Neuronal stem cell (in vitro differentiated cells): ENCODE data around the gene WDR20.
A peak's percentile ranks its signal among the peaks of the same experiment; 100 is the strongest.

Experiments used
- DNase-seq: peaks from one replicate; pipeline ENCODE4 v3.0.0-alpha.2; 2013; ENCODE audit warnings: low spot score
- H2AFZ ChIP-seq: one replicate; pipeline ENCODE4 v1.6.1; 2013; ENCODE audit warnings: mild to moderate bottlenecking, low read length, inconsistent platforms
- H2AK5ac ChIP-seq: 2 replicates; pipeline ENCODE4 v1.6.1; 2013; ENCODE audit warnings: low read depth, mild to moderate bottlenecking, inconsistent platforms, low read length, moderate library complexity, mixed read lengths
- H2BK120ac ChIP-seq: 2 replicates; pipeline ENCODE4 v1.6.1; 2013; ENCODE audit warnings: low read depth, mild to moderate bottlenecking, inconsistent platforms, low read length, moderate library complexity, mixed read lengths
- H2BK12ac ChIP-seq: one replicate; pipeline ENCODE4 v1.6.1; 2013; ENCODE audit warnings: low read length, inconsistent platforms
- H2BK15ac ChIP-seq: 2 replicates; pipeline ENCODE4 v1.6.1; 2013; ENCODE audit warnings: mild to moderate bottlenecking, low read length, inconsistent platforms, mixed read lengths
- H2BK5ac ChIP-seq: one replicate; pipeline ENCODE4 v1.6.1; 2013; ENCODE audit warnings: inconsistent platforms, mild to moderate bottlenecking, low read length, moderate library complexity
- H3K14ac ChIP-seq: one replicate; pipeline ENCODE4 v1.6.1; 2013; ENCODE audit warnings: low read length, inconsistent platforms
- H3K18ac ChIP-seq: 2 replicates; pipeline ENCODE4 v1.6.1; 2013; ENCODE audit warnings: low read length, inconsistent platforms
- H3K23ac ChIP-seq: 2 replicates; pipeline ENCODE4 v1.6.1; 2013; ENCODE audit warnings: low read depth, mild to moderate bottlenecking, mixed read lengths, low read length, inconsistent platforms; ENCODE audit not compliant: poor library complexity
- H3K27ac ChIP-seq: replicated peaks from 3 replicates; pipeline ENCODE4 v1.5.1; 2013; ENCODE audit warnings: low read length, inconsistent platforms
- H3K27me3 ChIP-seq, 3 experiments: 2 replicates each; pipeline ENCODE4 v1.6.1; 2013; ENCODE audit warnings: low read length in 3 of 3, mild to moderate bottlenecking in 2 of 3, inconsistent platforms in 1 of 3, low read depth in 1 of 3, mixed read lengths in 1 of 3, moderate library complexity in 1 of 3; ENCODE audit not compliant: control insufficient read depth in 3 of 3, insufficient read depth in 3 of 3
- H3K36me3 ChIP-seq, 2 donors: replicated peaks in 1 of 2; 2 replicates each; pipeline ENCODE4 v1.6.1; 2013; ENCODE audit warnings: low read length in 2 of 2; ENCODE audit not compliant: control insufficient read depth in 2 of 2, insufficient read depth in 2 of 2
- H3K4ac ChIP-seq: 2 replicates; pipeline ENCODE4 v1.6.1; 2013; ENCODE audit warnings: inconsistent platforms, mild to moderate bottlenecking, low read length, moderate library complexity
- H3K4me1 ChIP-seq, 2 donors: 1 replicate in 1 of 2; 2 replicates in 1 of 2; pipeline ENCODE4 v1.6.1; 2013; ENCODE audit warnings: low read length in 2 of 2, low read depth in 1 of 2; ENCODE audit not compliant: control insufficient read depth in 2 of 2, insufficient read depth in 1 of 2
- H3K4me2 ChIP-seq: one replicate; pipeline ENCODE4 v1.6.1; 2013; ENCODE audit warnings: mild to moderate bottlenecking, low read length, inconsistent platforms; ENCODE audit not compliant: insufficient read depth, poor library complexity, severe bottlenecking
- H3K4me3 ChIP-seq, 2 donors: 2 replicates each; pipeline ENCODE4 v1.5.1; 2013; ENCODE audit warnings: low read length in 2 of 2, mild to moderate bottlenecking in 2 of 2, inconsistent platforms in 1 of 2, moderate library complexity in 1 of 2
- H3K79me1 ChIP-seq: one replicate; pipeline ENCODE4 v1.6.1; 2013; ENCODE audit warnings: low read depth, mild to moderate bottlenecking, inconsistent platforms, low read length, moderate library complexity
- H3K9ac ChIP-seq: one replicate; pipeline ENCODE4 v1.6.1; 2013; ENCODE audit warnings: mild to moderate bottlenecking, low read depth, low read length, inconsistent platforms; ENCODE audit not compliant: poor library complexity
- H3K9me3 ChIP-seq, 2 donors: replicated peaks in 1 of 2; 2 replicates each; pipeline versions ENCODE3 to v1.6.1; 2013; ENCODE audit warnings: low read length in 2 of 2, mild to moderate bottlenecking in 2 of 2, inconsistent platforms in 1 of 2, low read depth in 1 of 2, mixed read lengths in 1 of 2, moderate library complexity in 1 of 2; ENCODE audit not compliant: control insufficient read depth in 2 of 2, insufficient read depth in 1 of 2
- H4K8ac ChIP-seq: one replicate; pipeline ENCODE4 v1.6.1; 2013; ENCODE audit warnings: low read depth, mild to moderate bottlenecking, inconsistent platforms, low read length, moderate library complexity
- H4K91ac ChIP-seq: one replicate; pipeline ENCODE4 v1.6.1; 2013; ENCODE audit warnings: low read length, low read depth, mild to moderate bottlenecking, inconsistent platforms; ENCODE audit not compliant: poor library complexity
- WGBS, 2 donors: extraction: QIAGEN DNeasy Blood & Tissue Kit; methylation state at CpG; one replicate each; pipeline ENCODE4 v1.1.7; 2013; ENCODE audit warnings: missing lambda C conversion rate in 2 of 2, mixed read lengths in 1 of 2; ENCODE audit not compliant: insufficient read length in 2 of 2, insufficient replicate concordance in 1 of 2; ENCODE audit errors: extremely low coverage in 2 of 2; 5-methylcytosine and 5-hydroxymethylcytosine counted together

Gene WDR20

DNA sequence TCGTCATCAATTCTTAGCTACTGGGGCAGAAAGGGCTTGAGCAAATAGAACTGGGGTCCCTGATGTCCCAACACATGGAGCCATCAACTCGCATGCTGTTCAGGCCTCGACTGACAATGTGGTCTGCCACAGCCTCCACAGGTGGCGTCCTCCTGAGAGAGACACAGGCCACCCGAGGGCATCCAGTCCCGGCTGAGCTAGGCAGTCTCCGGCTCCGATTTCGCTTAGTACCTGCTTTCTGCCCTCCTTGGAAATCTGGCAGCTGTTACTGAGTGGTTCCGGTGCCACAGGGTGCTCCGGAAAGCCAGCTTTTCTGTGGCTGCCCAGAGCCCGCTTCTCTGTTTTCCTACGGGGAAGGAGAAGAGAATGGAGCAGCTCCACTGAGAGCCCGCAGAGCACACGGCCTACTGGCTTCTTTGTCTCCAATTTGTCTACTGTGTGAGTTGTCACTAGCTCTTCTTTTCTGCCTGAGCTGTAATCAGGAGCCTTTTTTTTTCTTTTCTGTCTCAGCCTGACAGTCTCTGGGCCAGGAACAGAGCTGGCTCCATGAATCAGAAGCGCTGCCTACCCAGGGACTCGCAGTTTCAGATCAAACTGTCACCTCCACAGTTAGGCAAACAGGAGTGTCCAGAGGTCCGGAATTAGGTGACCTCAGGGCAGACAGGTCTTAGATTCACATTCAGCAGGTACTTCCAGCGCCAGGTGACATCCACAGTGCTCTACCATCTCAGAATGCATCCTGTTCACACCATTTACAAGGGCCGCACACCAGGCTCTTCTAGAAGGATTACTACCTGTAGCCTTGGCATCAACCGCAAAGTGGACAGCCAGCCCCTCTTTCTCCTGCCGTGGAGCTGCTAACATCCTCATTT is 92.0 kb downstream of the WDR20 start:
- no peak overlapping the region for H2AK5ac ChIP-seq
- H3K79me1 ChIP-seq = peaks cover 2% of the 10 kb centered on the region
- H4K8ac ChIP-seq = no peak overlapping the region
- no peak overlapping the region for H3K14ac ChIP-seq
- H2BK12ac ChIP-seq = no peak overlapping the region
- no peak overlapping the region for H2BK120ac ChIP-seq
- H3K9me3 ChIP-seq = no peaks in the 10 kb centered on the region
- WGBS, 2 donors = no CpG with 5 or more reads among the region's 22 CpGs
- no peak overlapping the region for H3K4me3 ChIP-seq
- peaks cover 0 to 4% of the 10 kb centered on the region in 2 donors for H3K36me3 ChIP-seq
- no peak overlapping the region for H3K23ac ChIP-seq
- H2BK5ac ChIP-seq = no peak overlapping the region
- no peak overlapping the region for H2AFZ ChIP-seq
- H3K27me3 ChIP-seq = no peaks in the 10 kb centered on the region
- no peak overlapping the region for H3K4me2 ChIP-seq
- no peak overlapping the region for H3K9ac ChIP-seq
- H2BK15ac ChIP-seq = no peak overlapping the region
- no peak overlapping the region for H3K27ac ChIP-seq
- no peak for DNase-seq
- peak overlapping the region; percentile 14 for H3K4ac ChIP-seq
- H3K4me1 ChIP-seq = peaks cover 0 to 3% of the 10 kb centered on the region in 2 donors
- H3K18ac ChIP-seq = no peak overlapping the region
- H4K91ac ChIP-seq = no peak overlapping the region

DNA sequence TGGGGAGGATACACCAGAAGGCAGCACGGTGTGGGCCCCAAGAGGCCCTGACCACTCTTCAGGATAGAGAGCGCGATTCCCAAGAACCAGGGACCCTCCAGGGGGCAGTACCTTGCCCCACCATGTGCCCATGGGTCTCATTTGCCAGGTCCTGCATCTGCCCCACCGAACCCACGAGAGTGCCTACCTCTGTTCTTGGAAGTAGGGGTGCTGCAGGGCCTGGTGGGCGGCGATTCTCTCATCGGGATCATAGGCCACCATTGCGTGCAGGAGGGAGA is 92.6 kb downstream of the WDR20 start:
- no peak overlapping the region for H3K14ac ChIP-seq
- H3K27me3 ChIP-seq = no peaks in the 10 kb centered on the region
- H3K79me1 ChIP-seq = no peaks in the 10 kb centered on the region
- no peak overlapping the region for H2BK120ac ChIP-seq
- DNase-seq = no peak
- no CpG with 5 or more reads among the region's 9 CpGs for WGBS, 2 donors
- H3K27ac ChIP-seq = no peak overlapping the region
- no peak overlapping the region for H2AFZ ChIP-seq
- H3K9me3 ChIP-seq = no peaks in the 10 kb centered on the region
- H3K18ac ChIP-seq = no peak overlapping the region
- H3K36me3 ChIP-seq = peaks cover 0 to 4% of the 10 kb centered on the region in 2 donors
- H2BK15ac ChIP-seq = no peak overlapping the region
- H3K4me1 ChIP-seq = peaks cover 0 to 3% of the 10 kb centered on the region in 2 donors
- no peak overlapping the region for H2AK5ac ChIP-seq
- no peak overlapping the region for H3K23ac ChIP-seq
- no peak overlapping the region for H4K91ac ChIP-seq
- no peak overlapping the region for H3K4ac ChIP-seq
- H3K4me3 ChIP-seq = no peak overlapping the region
- no peak overlapping the region for H2BK12ac ChIP-seq
- H3K4me2 ChIP-seq = no peak overlapping the region
- no peak overlapping the region for H2BK5ac ChIP-seq
- H3K9ac ChIP-seq = no peak overlapping the region
- H4K8ac ChIP-seq = no peak overlapping the region

DNA sequence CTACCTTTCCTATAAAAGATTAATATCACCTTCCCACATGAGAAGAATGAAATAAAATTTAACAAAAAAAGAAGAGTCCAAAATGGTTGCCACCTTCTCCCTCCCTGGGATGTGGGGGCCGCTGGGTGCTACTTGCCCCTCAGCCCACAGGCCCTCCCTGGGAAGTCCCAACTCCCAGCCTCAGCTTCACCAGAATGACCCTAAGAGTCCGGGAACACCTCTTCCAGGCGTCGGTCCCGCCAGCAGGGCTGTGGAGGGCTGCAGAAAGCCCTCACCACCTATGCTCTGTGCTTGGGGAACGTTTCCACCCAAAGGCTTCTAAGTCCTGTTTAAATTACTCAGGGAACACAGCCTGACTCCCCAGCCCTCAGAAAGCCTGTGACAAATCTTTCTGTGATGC is 93.4 kb downstream of the WDR20 start:
- Histone ChIP-seq H3K18ac (no peak overlapping the region), H3K27me3 (no peaks in the 10 kb centered on the region), H2BK15ac (no peak overlapping the region), H3K14ac (no peak overlapping the region), H4K8ac (no peak overlapping the region), H3K4me2 (no peak overlapping the region), H3K79me1 (no peaks in the 10 kb centered on the region), H4K91ac (no peak overlapping the region), H3K23ac (no peak overlapping the region), H2BK5ac (no peak overlapping the region), H3K27ac (no peak overlapping the region), H2BK120ac (no peak overlapping the region), H3K4ac (no peak overlapping the region), H2AFZ (no peak overlapping the region), H3K36me3 (peaks cover 0 to 4% of the 10 kb centered on the region in 2 donors), H2BK12ac (no peak overlapping the region), H2AK5ac (no peak overlapping the region), H3K4me1 (peaks cover 0 to 3% of the 10 kb centered on the region in 2 donors), H3K9ac (no peak overlapping the region), H3K4me3 (no peak overlapping the region), H3K9me3 (no peaks in the 10 kb centered on the region)
- no peak for DNase-seq
- no CpG with 5 or more reads among the region's 6 CpGs for WGBS, 2 donors

DNA sequence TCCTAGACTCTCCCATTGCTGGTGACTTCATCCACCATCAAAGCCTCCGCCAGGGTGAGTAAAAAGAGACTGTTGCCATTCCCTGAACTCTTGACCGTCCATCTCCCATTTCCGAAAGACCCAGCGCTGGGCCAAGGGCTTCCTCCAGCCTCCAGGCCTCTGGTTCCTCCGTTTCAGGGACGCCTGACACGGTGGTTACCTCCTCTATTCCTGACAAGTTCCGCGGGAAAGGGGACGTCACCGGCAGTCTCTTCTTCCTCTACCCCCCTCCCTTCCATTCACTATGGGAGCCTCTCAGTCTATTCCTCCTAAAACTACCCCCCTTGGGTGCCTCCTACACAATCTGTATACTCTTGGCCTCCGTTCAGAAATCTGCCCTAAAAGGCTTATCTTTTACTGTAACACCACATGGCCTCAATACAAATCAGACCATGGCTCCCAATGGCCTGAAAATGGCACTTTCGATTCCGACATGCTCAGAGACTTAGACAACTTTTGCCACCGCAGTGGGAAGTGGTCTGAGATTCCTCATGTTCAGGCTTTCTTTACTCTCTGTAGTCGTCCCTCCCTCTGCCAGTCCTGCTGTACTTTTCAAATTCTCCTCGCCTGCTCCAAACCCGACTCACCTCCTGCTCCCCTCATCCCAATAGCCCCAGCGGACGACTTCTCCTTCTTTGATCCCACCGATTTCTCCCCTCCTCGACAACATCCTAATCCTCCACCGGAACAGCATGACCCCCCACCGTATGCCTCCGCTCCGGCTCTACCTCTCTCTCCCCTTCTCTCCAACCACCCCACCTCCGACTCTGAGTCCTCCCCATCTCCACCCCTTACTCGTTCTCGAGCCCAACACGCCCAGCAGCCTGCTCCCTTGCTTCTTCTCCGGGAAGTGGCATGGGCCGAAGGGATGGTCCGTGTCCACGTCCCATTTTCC is 94.9 kb downstream of the WDR20 start:
- H2BK12ac ChIP-seq = no peak overlapping the region
- H3K4me3 ChIP-seq = no peak overlapping the region
- H4K91ac ChIP-seq = peak overlapping the region; percentile 73
- H3K9ac ChIP-seq = no peak overlapping the region
- H4K8ac ChIP-seq = no peak overlapping the region
- H2AK5ac ChIP-seq = no peak overlapping the region
- H3K36me3 ChIP-seq = peaks cover 0 to 4% of the 10 kb centered on the region in 2 donors
- H2BK120ac ChIP-seq = no peak overlapping the region
- H2AFZ ChIP-seq = peak overlapping the region; percentile 58
- no peaks in the 10 kb centered on the region for H3K27me3 ChIP-seq
- no peak for DNase-seq
- WGBS, 2 donors = no CpG with 5 or more reads among the region's 34 CpGs
- H3K9me3 ChIP-seq = no peaks in the 10 kb centered on the region
- no peak overlapping the region for H2BK15ac ChIP-seq
- H3K4me1 ChIP-seq = peaks cover 3% of the 10 kb centered on the region in 2 donors
- H2BK5ac ChIP-seq = no peak overlapping the region
- H3K79me1 ChIP-seq = no peaks in the 10 kb centered on the region
- no peak overlapping the region for H3K23ac ChIP-seq
- no peak overlapping the region for H3K27ac ChIP-seq
- H3K4ac ChIP-seq = no peak overlapping the region
- H3K18ac ChIP-seq = peak overlapping the region; percentile 68
- H3K4me2 ChIP-seq = no peak overlapping the region
- H3K14ac ChIP-seq = no peak overlapping the region
